H9 (cell line): ENCODE data around the gene HCAR1. TPM values are rescaled to one million over a fixed set of nuclear protein-coding genes. Genes with fewer than 3 reads are reported as not detected.

ENCODE experiments used
- DNase-seq: peaks from one replicate; pipeline ENCODE4 v3.0.0-alpha.2; 2017
- H2AFZ ChIP-seq: one replicate; pipeline ENCODE4 v1.6.1; 2013; ENCODE audit warnings: mild to moderate bottlenecking, low read length, control low read depth, moderate library complexity
- H2AK5ac ChIP-seq: 2 replicates; pipeline ENCODE4 v1.6.1; 2013; ENCODE audit warnings: low read length, control low read depth, mixed read lengths; ENCODE audit not compliant: insufficient read length
- H2BK120ac ChIP-seq: one replicate; pipeline ENCODE4 v1.6.1; 2013; ENCODE audit warnings: low read depth, mild to moderate bottlenecking, low read length, control low read depth, inconsistent platforms; ENCODE audit not compliant: poor library complexity, severe bottlenecking
- H2BK12ac ChIP-seq: 2 replicates; pipeline ENCODE4 v1.6.1; 2013; ENCODE audit warnings: low read length, control low read depth, mixed read lengths, low read depth; ENCODE audit not compliant: insufficient read length
- H2BK15ac ChIP-seq: 2 replicates; pipeline ENCODE4 v1.6.1; 2013; ENCODE audit warnings: low read depth, low read length, control low read depth
- H2BK20ac ChIP-seq: one replicate; pipeline ENCODE4 v1.6.1; 2013; ENCODE audit warnings: low read depth, mild to moderate bottlenecking, low read length, control low read depth, inconsistent platforms; ENCODE audit not compliant: poor library complexity, severe bottlenecking
- H2BK5ac ChIP-seq: 2 replicates; pipeline ENCODE4 v1.6.1; 2013; ENCODE audit warnings: low read length, control low read depth, mixed read lengths; ENCODE audit not compliant: insufficient read length
- H3K14ac ChIP-seq: 2 replicates; pipeline ENCODE4 v1.6.1; 2013; ENCODE audit warnings: low read length, control low read depth; ENCODE audit not compliant: insufficient read depth
- H3K18ac ChIP-seq: 2 replicates; pipeline ENCODE4 v1.6.1; 2013; ENCODE audit warnings: low read depth, mild to moderate bottlenecking, mixed read lengths, low read length, control low read depth; ENCODE audit not compliant: insufficient read length
- H3K23ac ChIP-seq: 2 replicates; pipeline ENCODE4 v1.6.1; 2013; ENCODE audit warnings: low read length, control low read depth, mixed read lengths, low read depth; ENCODE audit not compliant: insufficient read length
- H3K23me2 ChIP-seq: 2 replicates; pipeline ENCODE4 v1.6.1; 2013; ENCODE audit warnings: low read depth, mild to moderate bottlenecking, mixed read lengths, low read length, control low read depth; ENCODE audit not compliant: insufficient read length, poor library complexity, severe bottlenecking
- H3K27ac ChIP-seq: 2 replicates; pipeline ENCODE4 v1.5.1; 2013; ENCODE audit warnings: low read length, control low read depth, mixed read lengths, low read depth; ENCODE audit not compliant: insufficient read length
- H3K27me3 ChIP-seq: 2 replicates; pipeline ENCODE4 v1.6.1; 2013; ENCODE audit warnings: low read length, control low read depth, inconsistent platforms; ENCODE audit not compliant: insufficient read depth
- H3K4ac ChIP-seq: 2 replicates; pipeline ENCODE4 v1.6.1; 2013; ENCODE audit warnings: low read depth, mild to moderate bottlenecking, control low read depth, inconsistent platforms, low read length, moderate library complexity
- H3K4me1 ChIP-seq: 2 replicates; pipeline ENCODE4 v1.6.1; 2013; ENCODE audit warnings: low read length, control low read depth, inconsistent platforms; ENCODE audit not compliant: insufficient read depth
- H3K4me2 ChIP-seq: 2 replicates; pipeline ENCODE4 v1.6.1; 2013; ENCODE audit warnings: low read length, control low read depth, mixed read lengths; ENCODE audit not compliant: insufficient read length, insufficient read depth
- H3K56ac ChIP-seq: 2 replicates; pipeline ENCODE4 v1.6.1; 2013; ENCODE audit warnings: low read depth, mild to moderate bottlenecking, mixed read lengths, low read length, control low read depth; ENCODE audit not compliant: insufficient read length
- H3K79me1 ChIP-seq: 2 replicates; pipeline ENCODE4 v1.6.1; 2013; ENCODE audit warnings: low read depth, mild to moderate bottlenecking, moderate library complexity, low read length, control low read depth, inconsistent platforms; ENCODE audit not compliant: insufficient read depth, poor library complexity, severe bottlenecking
- H3K79me2 ChIP-seq: 2 replicates; pipeline ENCODE4 v1.6.1; 2013; ENCODE audit warnings: low read length, control low read depth, inconsistent platforms; ENCODE audit not compliant: insufficient read depth
- H3K9ac ChIP-seq: 2 replicates; pipeline ENCODE4 v1.6.1; 2013; ENCODE audit warnings: low read length, control low read depth, mixed read lengths; ENCODE audit not compliant: insufficient read length; ENCODE audit errors: extremely low read depth
- H3K9me3 ChIP-seq: one replicate; pipeline ENCODE4 v1.6.1; 2013; ENCODE audit warnings: low read depth, low read length, inconsistent platforms; ENCODE audit not compliant: control insufficient read depth
- H3T11ph ChIP-seq: one replicate; pipeline ENCODE4 v1.6.1; 2013; ENCODE audit warnings: mild to moderate bottlenecking, low read length, control low read depth, inconsistent platforms
- H4K20me1 ChIP-seq: one replicate; pipeline ENCODE4 v1.6.1; 2013; ENCODE audit not compliant: control insufficient read depth, insufficient read length, insufficient read depth
- H4K5ac ChIP-seq: 2 replicates; pipeline ENCODE4 v1.6.1; 2013; ENCODE audit warnings: low read depth, mild to moderate bottlenecking, mixed read lengths, low read length, control low read depth; ENCODE audit not compliant: insufficient read length
- H4K8ac ChIP-seq: replicated peaks from 2 replicates; pipeline ENCODE4 v1.6.1; 2013; ENCODE audit warnings: low read length, control low read depth, mixed read lengths, low read depth; ENCODE audit not compliant: insufficient read length
- H4K91ac ChIP-seq: 2 replicates; pipeline ENCODE4 v1.6.1; 2013; ENCODE audit warnings: low read depth, mild to moderate bottlenecking, moderate library complexity, mixed read lengths, low read length, control low read depth; ENCODE audit not compliant: insufficient read length
- H3K27ac Mint-ChIP-seq, 3 experiments: 2 replicates in 2 of 3; 3 replicates in 1 of 3; pipeline ENCODE4 v1.8.0; 2020 to 2021; ENCODE audit warnings: mixed read lengths in 3 of 3, mild to moderate bottlenecking in 1 of 3, moderate library complexity in 1 of 3
- H3K27me3 Mint-ChIP-seq: 2 replicates; pipeline ENCODE4 v1.8.0; 2021; ENCODE audit warnings: low read depth, mild to moderate bottlenecking, moderate library complexity, mixed read lengths
- H3K36me3 Mint-ChIP-seq, 3 experiments: 2 replicates in 2 of 3; 3 replicates in 1 of 3; pipeline ENCODE4 v1.8.0; 2020 to 2021; ENCODE audit warnings: low read depth in 3 of 3, mixed read lengths in 3 of 3; ENCODE audit not compliant: insufficient read depth in 1 of 3
- H3K4me1 Mint-ChIP-seq, 2 experiments: 2 replicates each; pipeline ENCODE4 v1.8.0; 2020; ENCODE audit warnings: mixed read lengths in 2 of 2
- H3K4me3 Mint-ChIP-seq, 2 experiments: 2 replicates in 1 of 2; 3 replicates in 1 of 2; pipeline ENCODE4 v1.8.0; 2020 to 2021; ENCODE audit warnings: mild to moderate bottlenecking in 2 of 2, mixed read lengths in 2 of 2, moderate library complexity in 1 of 2
- H3K9me3 Mint-ChIP-seq, 2 experiments: 2 replicates in 1 of 2; 3 replicates in 1 of 2; pipeline ENCODE4 v1.8.0; 2020; ENCODE audit warnings: mild to moderate bottlenecking in 2 of 2, mixed read lengths in 2 of 2, moderate library complexity in 1 of 2
- CTCF ChIP-seq: fragments of 200-600 bp; sonication (generic); conservative IDR thresholded peaks from 3 replicates; pipeline ENCODE4 v1.8.0; 2021; ENCODE audit warnings: antibody characterized with exemption, mild to moderate bottlenecking
- WGBS: extraction: QIAGEN DNeasy Blood & Tissue Kit; methylation state at CpG from one replicate; pipeline ENCODE4 v1.1.7; 2013; ENCODE audit warnings: missing lambda C conversion rate, low lambda C conversion rate, mixed read lengths; ENCODE audit not compliant: insufficient read length; ENCODE audit errors: extremely low coverage; 5-methylcytosine and 5-hydroxymethylcytosine counted together
- total RNA-seq: library from RNA; stranded (reverse); gene quantifications from 2 replicates; pipeline ENCODE4 v1.2.1, GENCODE V29; 2021

The HCAR1 gene
- total RNA-seq, 1 experiment from 2014 or later = 0.07 TPM

- H4K8ac ChIP-seq = no peak overlapping the region
- no peaks in the 10 kb centered on the region for H4K20me1 ChIP-seq
- H3K56ac ChIP-seq = no peak overlapping the region
- H2BK20ac ChIP-seq = no peak overlapping the region
- no CpG with 5 or more reads among the region's 7 CpGs for WGBS
- Mint-ChIP-seq H3K36me3 (no peaks in the 10 kb centered on the region), H3K27me3 (no peaks in the 10 kb centered on the region), H3K4me3 (no peak overlapping the region), H3K4me1 (no peaks in the 10 kb centered on the region), H3K27ac (no peak overlapping the region), H3K9me3 (peaks cover 0 to 3% of the 10 kb centered on the region in 2 experiments; a peak in 1 of 5 replicates)
- no peak overlapping the region for H3K27ac ChIP-seq
- no peaks in the 10 kb centered on the region for H3K9me3 ChIP-seq
- TF ChIP-seq CTCF = no peak
- H3K79me2 ChIP-seq = no peaks in the 10 kb centered on the region
- H3T11ph ChIP-seq = no peak overlapping the region
- H3K9ac ChIP-seq = no peak overlapping the region
- no peaks in the 10 kb centered on the region for H3K4me1 ChIP-seq
- H3K18ac ChIP-seq = no peak overlapping the region
- H3K14ac ChIP-seq = no peak overlapping the region
- no peak overlapping the region for H4K5ac ChIP-seq
- H2AK5ac ChIP-seq = no peak overlapping the region
- H3K4me2 ChIP-seq = no peak overlapping the region
- no peak overlapping the region for H2BK12ac ChIP-seq
- H2BK5ac ChIP-seq = no peak overlapping the region
- H2BK15ac ChIP-seq = no peak overlapping the region
- H4K91ac ChIP-seq = no peak overlapping the region
- no peaks in the 10 kb centered on the region for H3K27me3 ChIP-seq
- no peaks in the 10 kb centered on the region for H3K23me2 ChIP-seq
- no peak overlapping the region for H2AFZ ChIP-seq
- H2BK120ac ChIP-seq = no peak overlapping the region
- no peak for DNase-seq
- no peak overlapping the region for H3K4ac ChIP-seq
- no peaks in the 10 kb centered on the region for H3K79me1 ChIP-seq
- H3K23ac ChIP-seq = no peak overlapping the region
Measured at GRCh38 chr12:122743895-122744525, 13.4 kb upstream of the HCAR1 start.
